Right renal pelvis (tissue), 4 donors: ENCODE data around the gene BMF. TPM values are rescaled to one million over a fixed set of nuclear protein-coding genes. Genes with fewer than 3 reads are reported as not detected.
A peak's percentile ranks its signal among the peaks of the same experiment; 100 is the strongest.

Experiments
- DNase-seq, 4 donors: peaks; one replicate each; pipeline ENCODE4 v3.0.0-alpha.2; 2013; ENCODE audit warnings: low read depth in 4 of 4, low spot score in 3 of 4, missing footprints in 1 of 4
- polyA plus RNA-seq, 4 donors: library from polyadenylated mRNA; unstranded; fragments of 120-200 nt; gene quantifications; one replicate each; pipeline ENCODE4 v1.2.1, GENCODE V29; 2013; ENCODE audit not compliant: insufficient read length in 4 of 4

Gene BMF
- polyA plus RNA-seq, 4 donors: 39.0 to 43.6 (median 42.2) TPM

DNA sequence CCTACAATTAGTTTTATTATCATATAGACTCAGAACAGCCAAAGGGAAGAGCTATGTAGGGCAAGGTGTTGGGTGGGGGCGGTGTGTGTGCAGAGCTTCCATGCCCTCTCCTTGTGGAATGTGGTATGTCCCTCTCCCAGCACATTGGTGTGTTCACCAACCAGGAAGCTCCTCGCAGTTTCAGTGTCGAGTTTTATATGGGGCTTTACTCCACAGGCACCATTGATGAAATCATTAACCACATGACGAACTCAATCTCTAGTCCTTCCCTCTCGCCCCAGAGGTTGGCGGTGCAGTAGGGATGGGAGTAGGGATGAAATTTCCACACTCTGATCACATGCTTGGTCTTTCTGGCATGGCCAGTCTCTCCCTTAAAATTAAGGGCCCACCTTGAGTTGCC lies 56.1 kb downstream of the BMF start:
- no peak for DNase-seq

GRCh38 chr15:40051616-40052415 lies 56.9 kb downstream of the BMF start:
- DNase-seq: no peak

- no peak for DNase-seq
Measured at GRCh38 chr15:40050788-40051470, 57.8 kb downstream of the BMF start.

GRCh38 chr15:40048926-40049475 lies 59.7 kb downstream of the BMF start:
- no peak for DNase-seq

DNA sequence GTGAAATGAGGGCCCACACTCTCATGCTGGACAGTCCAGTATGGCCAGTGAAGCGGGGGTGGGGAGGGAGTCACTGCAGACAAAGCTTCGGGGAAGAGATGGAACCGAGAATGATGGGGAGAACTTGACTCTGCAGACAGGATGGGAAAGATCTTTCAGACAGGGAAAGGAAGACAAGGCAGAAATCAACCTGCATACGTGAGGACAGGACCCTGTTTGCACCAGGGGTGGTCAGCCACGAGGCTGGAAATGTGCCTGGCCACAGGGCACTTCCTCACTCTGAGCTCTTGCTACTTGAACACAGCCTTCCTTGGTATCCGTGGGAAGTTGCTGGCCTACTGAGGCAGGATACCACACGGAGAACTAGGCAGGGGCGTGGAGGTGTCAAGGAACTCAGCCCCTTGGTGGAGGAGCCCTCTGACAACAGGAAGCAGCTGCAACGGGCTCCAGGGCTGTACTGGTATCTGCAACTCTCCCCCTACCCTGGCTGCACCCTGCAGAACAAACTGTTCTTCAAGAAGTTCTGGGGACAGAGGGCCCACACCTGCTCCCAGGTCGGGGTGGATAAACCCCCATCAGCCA lies 60.4 kb downstream of the BMF start:
- no peak for DNase-seq

DNA sequence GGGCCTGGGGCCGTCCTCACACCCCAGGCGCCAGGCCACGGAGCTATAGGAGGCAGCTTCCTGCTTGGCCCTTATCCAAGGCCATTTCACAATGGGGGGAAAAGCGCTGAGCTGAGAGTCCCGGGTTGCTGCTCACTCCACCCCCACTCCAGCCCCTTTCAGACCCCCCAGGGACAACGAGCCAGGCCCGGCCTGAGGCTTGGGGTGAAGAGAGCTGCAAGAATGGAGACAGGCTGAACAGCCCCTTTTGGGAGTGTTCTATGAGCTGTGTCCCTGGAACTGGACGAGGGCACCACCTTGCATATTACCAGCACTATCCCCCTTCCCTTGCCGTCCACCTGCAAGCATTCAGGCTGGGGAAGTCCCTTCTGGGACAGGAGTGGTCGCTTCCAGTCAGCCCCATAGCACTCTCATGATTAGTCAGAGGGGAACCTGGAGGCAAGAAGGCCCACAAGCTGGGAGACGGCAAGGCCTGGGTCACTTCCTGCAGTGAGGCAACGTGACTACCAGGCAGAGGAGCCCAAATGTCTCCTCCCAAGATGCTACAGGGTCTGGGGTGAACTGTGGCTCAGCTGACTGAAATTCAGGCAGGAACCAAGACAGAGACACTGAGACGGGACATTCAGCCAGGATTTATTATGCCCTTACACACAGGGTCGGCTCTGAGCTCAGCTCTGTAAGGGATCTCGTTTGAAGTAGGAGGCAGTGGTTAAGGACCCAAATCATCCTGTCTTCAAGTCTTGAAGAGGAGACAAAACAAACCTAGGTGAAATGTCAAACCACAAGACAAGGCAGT lies 61.1 kb downstream of the BMF start:
- DNase-seq: no peak

DNA sequence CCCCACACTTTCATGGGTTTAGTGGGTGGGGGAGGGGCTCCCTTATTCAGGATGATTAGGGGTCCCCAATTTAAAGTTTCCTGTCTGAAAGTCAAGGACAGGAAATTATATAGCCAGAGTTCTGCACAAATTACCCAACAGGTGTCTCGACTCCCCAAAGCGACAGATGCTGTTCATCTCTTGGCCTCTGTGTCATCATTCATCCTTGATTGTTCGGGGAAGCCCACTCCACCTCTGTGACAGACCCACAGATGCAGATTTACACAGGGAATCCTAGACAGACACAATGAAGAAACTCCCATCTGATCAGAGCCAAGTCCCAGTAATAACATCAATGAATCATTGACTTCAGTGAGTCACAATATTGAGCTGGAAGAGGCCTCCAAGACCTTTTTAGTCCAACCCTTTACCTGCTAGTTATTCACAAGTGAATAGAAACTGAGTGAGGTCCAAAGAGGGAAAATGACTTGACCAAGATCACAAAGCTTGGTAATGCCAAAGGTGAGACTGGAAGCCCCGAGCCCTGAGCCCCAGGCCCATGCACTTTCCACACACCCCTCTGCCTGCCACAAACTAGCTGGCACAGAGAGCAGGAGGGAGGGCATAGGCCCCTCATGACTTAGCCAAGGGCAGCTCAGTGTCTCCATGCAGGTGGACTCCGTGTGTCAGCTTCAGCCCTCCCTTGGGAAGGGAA lies 61.8 kb downstream of the BMF start:
- DNase-seq: no peak

DNA sequence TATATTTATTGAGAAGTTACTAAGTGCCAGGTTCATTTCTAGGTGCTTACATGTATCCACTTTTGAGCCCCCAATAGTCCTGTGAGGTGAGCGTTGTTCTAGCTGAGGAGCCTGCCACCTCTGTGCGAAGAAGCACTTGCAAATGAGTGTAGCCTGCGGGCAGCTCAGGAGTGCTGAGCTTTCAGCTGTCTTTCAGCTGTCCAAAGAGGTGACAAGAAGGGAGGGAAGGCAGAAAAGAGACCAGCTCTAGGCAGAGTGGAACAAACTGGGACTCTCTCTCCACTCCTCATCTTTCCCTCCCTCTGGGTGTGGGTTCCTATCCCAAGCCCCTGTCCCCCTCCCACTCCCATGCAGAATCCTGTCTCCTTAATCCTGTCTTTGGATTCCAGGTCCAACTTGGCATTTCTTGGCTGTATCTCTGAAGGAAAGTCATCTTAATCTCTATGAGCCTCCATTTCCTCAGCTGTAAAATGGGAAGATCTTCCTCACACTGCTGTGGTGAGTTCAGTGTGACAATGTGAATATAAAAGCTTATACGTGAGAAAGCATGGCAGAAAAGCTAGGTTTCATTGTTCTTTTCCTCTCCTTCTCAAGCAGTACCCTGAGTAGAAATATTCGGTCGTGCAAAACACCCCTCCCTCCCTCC lies 63.0 kb downstream of the BMF start:
- DNase-seq: no peak

- DNase-seq: peak in 1 of 4 donors; percentile 65
Measured at GRCh38 chr15:40044717-40045571, 63.7 kb downstream of the BMF start.

DNA sequence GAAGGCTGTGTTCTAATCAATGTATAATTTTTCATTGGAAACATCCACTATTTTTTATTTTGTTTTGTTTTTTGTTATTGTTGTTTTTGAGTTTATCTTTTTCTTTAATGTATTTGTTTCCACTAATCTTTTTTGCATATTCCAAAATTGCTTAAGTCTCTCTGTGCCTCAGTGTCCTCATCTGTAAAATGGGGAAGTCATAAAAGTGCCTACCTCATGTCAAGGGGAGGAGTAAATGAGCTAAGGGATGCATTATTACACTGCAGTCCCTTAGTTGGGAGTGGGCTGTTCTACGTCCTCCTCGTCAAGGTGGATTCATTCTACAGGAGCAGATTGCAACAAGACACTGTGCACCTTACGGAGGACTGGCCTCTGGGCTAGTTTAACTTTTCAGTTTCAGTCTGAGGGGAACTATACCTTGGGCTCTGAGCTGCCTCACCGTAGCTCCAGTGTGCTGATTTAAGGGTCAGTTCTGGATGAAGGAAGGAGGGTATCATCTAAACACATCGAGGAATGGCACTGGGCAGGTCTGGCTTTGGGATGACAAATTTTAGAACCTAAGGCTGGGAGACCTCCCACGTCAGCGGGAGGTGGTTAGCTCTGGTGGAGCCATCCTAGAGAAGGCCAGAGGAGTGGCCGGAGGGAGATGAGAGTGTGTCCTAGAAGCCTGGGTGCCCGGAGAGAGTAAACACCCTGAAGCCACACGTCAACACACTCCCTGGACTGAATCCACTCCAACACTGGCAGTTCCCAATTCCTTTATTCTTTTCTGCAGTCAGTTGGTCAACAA lies 64.6 kb downstream of the BMF start:
- no peak for DNase-seq

- no peak for DNase-seq
Measured at GRCh38 chr15:40042791-40043320, 65.8 kb downstream of the BMF start.

DNA sequence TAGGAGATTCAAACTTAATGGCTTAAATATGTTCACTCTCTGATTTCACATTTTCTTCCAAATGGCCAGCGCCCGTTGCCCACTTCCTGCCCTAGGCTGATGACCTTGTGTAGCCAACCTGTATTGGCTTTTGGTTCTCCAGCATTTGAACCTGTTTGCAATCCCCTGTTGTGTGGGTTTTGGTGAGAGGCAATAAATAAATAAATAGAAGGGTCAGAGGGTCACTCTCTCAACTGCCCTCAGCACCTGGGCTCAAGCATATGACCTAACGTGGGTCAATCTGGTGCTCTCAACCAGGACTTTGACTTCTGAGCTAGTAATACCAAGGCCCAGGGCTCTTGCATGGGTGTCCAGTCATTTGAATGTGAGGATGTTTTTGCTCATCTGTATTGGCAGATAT lies 67.9 kb downstream of the BMF start:
- no peak for DNase-seq

- DNase-seq: no peak
Measured at GRCh38 chr15:40040293-40040635, 68.4 kb downstream of the BMF start.

GRCh38 chr15:40038638-40039543 lies 69.8 kb downstream of the BMF start, which contains the start of gene SRP14:
SRP14 (minus strand) TSS chr15:40039181; CDS start chr15:40039116, 65 bp downstream.
- peak; percentile 90 to 94 (median 92) for DNase-seq

DNA sequence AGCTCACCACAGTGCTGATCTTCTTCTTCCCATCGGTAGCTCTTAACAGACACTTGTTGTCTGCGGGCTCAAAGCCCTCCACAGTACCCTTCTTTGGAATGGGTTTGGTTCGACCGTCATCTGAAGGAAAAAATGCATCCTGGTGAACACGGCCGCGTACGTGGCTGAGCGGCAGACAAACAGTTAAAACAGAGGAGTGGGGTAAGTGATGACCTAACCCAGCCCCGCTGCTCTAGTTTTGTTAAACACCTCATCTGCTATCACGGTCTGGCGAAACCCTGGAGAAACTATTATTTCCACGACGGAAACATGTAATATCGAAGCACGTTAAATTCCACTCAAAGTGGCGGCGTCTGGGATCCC lies 70.4 kb downstream of the BMF start:
- DNase-seq: no peak
